Measurements from ENCODE around the gene PSMA6. TPM values are rescaled to one million over a fixed set of nuclear protein-coding genes. Genes with fewer than 3 reads are reported as not detected.
A peak's percentile ranks its signal among the peaks of the same experiment; 100 is the strongest.
"Not testable (repeated sequence)": the region's sequence is repeated elsewhere in the genome, so short reads cannot be mapped to it uniquely, and the experiment has no call there.

PSMA6 gene
- total RNA-seq, 4 donors from 2014 or later = 95.6 to 244 (median 169) TPM

DNA sequence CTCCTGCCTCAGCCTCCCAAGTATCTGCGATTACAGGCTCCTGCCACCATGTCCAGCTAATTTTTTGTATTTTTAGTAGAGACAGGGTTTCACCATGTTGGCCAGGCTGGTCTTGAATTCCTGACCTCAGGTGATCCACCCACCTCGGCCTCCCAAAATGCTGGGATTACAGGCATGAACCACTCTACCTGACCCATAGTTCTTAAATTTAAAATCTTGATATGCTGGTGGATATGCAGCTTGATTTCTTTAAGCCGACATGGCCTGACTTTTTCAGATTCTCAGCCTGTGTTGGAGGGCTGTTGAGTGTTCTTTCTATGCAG is 44.0 kb downstream of the PSMA6 start:
- 48 to 60% methylated on average over 3 of the region's 3 CpGs for WGBS, 2 donors
- intact Hi-C loops (cut with DNase I) = loop anchor here (2.0 to 5.0 kb wide), 2 partner anchors 37 to 66 kb away; partner anchors contain the start of gene NFKBIA

DNA sequence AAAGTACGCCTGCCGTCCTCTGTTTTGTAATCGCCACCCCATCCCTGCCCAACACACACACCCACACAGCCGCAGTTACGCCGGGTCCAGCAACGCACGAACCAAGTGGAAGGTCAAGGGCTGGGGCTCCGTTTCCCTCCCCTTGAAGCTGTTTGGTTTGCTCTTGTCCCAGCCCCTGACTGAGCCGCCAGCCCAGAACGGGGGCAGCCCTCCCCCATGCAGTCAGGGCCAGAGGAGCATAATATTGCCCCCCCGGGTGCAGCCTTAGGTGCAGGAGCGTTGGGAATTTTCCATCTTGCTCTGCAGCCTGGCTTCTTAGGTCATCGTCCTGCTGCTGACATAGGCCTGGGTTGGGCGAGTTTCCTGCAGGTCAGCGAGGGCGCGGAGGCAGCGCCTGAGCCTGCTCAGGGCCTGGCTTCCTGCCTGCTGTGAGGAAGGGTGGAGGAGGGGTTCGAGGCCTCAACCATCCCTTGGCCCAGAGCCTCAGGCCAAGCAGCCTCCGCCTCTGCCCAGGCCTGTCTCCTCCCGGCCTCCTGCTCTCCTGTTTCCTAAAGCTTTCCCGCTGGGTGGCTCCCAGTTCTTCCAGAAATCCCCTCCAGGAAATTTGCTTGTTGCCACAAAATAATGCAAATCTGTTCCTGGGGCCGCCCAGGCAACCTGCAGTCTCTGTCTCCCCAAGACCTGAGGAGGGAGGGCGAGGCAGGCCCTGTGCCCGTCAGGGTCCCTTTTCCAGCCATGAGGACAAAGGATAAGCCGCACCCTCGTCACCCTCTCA is 44.5 kb downstream of the PSMA6 start:
- peak overlapping the region in 2 of 4 donors; percentile 6 to 26 for H3K4me3 ChIP-seq
- DNase-seq = peak; percentile 56
- intact Hi-C loops (cut with DNase I) = loop anchor here (2.0 to 5.0 kb wide), 2 partner anchors 36 to 66 kb away; partner anchors contain the start of gene NFKBIA
- H3K27me3 ChIP-seq = no peaks in the 10 kb centered on the region
- WGBS, 2 donors = 16 to 19% methylated on average over 11 to 22 of the region's 28 CpGs
- peaks cover 91 to 100% (median 94%) of the 10 kb centered on the region in 3 donors for H3K4me1 ChIP-seq
- peak in 2 of 4 donors; percentile 2 to 37 for TF ChIP-seq POLR2A (IDR thresholded peaks at IDR 0.05)
- TF ChIP-seq, protein P1, sequence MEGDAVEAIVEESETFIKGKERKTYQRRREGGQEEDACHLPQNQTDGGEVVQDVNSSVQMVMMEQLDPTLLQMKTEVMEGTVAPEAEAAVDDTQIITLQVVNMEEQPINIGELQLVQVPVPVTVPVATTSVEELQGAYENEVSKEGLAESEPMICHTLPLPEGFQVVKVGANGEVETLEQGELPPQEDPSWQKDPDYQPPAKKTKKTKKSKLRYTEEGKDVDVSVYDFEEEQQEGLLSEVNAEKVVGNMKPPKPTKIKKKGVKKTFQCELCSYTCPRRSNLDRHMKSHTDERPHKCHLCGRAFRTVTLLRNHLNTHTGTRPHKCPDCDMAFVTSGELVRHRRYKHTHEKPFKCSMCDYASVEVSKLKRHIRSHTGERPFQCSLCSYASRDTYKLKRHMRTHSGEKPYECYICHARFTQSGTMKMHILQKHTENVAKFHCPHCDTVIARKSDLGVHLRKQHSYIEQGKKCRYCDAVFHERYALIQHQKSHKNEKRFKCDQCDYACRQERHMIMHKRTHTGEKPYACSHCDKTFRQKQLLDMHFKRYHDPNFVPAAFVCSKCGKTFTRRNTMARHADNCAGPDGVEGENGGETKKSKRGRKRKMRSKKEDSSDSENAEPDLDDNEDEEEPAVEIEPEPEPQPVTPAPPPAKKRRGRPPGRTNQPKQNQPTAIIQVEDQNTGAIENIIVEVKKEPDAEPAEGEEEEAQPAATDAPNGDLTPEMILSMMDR (IDR thresholded peaks at IDR 0.05) = peak in 2 of 6 experiments; percentile 9
- H3K36me3 ChIP-seq = no peaks in the 10 kb centered on the region
- H3K27ac ChIP-seq = peak overlapping the region; percentile 84 to 94 (median 90)
- H3K9me3 ChIP-seq = no peaks in the 10 kb centered on the region

More for the DNA sequence above, 44.0 kb downstream of the PSMA6 start:
- Histone ChIP-seq H3K4me1 (peaks cover 89 to 100% (median 92%) of the 10 kb centered on the region in 3 donors), H3K27ac (peak overlapping the region; percentile 84 to 94 (median 90)), H3K4me3 (peak overlapping the region in 2 of 4 donors; percentile 6 to 26)
- not testable (repeated sequence) for H3K27me3 ChIP-seq, H3K9me3 ChIP-seq, H3K36me3 ChIP-seq, DNase-seq
- peak in 1 of 4 donors; percentile 11 for TF ChIP-seq POLR2A (IDR thresholded peaks at IDR 0.05)
- TF ChIP-seq, protein P1 (IDR thresholded peaks at IDR 0.05) = peak in 1 of 6 experiments; percentile 1

DNA sequence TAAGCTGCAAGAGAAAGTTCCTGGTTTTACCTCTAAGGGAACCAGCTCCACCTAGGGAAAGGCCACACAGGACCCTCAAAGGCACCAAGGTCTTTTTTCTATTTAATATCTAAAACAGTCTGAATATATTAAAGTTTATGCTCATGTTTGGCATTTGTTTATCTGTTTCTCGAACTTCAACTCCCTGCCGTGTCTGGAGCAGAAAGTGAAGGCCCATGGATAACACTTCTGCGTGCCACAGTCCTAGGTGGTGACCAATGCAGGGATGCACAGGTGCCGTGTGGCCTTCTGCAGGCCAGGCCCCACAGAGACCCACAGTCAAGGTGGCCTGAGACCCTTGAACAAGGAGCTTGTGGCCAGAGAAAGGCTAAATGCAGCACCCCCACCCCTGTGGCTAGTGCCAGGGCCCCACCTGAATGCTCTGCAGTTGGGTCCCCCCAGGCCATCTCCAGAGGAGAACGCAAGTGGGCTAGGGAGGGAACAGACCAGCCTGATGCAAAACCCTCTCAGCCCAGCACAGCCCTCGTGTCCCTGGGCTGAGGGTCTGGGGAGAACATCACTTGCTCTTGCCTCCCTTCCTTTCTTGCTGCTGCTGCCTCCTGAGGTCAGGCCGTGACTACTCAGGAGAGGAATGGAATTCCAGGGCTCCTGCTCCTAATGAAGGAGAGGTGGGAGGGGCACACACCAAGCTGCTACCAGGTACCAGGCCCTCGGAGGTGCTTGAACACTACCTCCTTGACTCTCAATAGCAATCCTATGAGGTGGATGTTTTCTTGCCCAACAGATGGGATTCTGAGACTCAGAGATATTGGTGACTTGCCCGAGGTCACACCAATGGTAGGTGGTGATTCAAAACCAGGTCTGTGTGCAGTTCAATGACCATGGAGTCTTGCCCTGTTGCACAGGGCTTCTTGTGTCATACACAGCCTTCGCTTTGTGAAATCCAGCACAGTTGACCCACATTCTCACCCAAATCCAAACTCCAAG is 45.4 kb downstream of the PSMA6 start:
- Histone ChIP-seq H3K36me3 (no peaks in the 10 kb centered on the region), H3K4me3 (peak overlapping the region in 1 of 4 donors; percentile 6), H3K27me3 (no peaks in the 10 kb centered on the region), H3K9me3 (no peaks in the 10 kb centered on the region), H3K4me1 (peaks cover 94 to 100% (median 95%) of the 10 kb centered on the region in 3 donors), H3K27ac (peak overlapping the region; percentile 84 to 94 (median 90))
- intact Hi-C loops (cut with DNase I) = loop anchor here (2.0 to 5.0 kb wide), 2 partner anchors 35 to 65 kb away; partner anchors contain the start of gene NFKBIA
- DNase-seq = no peak
- WGBS, 2 donors = 67 to 73% methylated on average over 8 to 10 of the region's 10 CpGs
- TF ChIP-seq, protein P1 (IDR thresholded peaks at IDR 0.05) = peak in 1 of 6 experiments; percentile 8
- no peak for TF ChIP-seq POLR2A (IDR thresholded peaks at IDR 0.05)

DNA sequence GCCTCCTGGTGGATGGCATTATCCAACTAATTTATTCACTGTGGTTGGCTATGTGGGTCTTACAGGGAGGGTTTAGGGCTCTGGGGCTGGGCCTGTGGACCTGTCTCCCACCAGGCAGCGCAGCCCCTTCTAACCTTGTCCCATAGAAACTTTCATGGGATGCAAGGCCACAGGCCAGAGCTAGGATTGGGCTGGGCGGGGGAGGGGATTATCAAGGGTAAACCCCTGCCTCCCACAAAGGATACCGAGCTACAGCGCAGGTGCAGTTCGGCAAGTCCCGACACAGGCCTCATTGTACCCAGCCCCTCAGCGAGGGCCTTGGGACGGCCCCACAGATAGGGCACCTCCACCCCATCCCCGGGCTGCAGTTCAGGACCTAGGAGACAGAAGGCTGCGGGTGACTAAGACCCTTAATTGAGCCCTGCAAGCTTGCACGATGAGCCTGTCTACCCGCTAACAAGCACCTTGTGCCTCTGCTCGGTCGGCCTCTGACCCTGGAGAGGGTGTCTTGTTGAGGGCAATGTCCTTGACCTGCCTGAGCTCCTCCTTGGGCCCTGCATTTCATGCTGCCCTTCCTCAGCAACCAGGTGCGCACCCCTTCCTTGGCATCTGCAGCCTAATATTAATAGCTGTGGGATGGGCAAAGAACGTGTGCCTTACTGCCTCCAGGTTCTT is 46.7 kb downstream of the PSMA6 start:
- intact Hi-C loops (cut with DNase I) = loop anchor here (5.0 kb wide), 1 partner anchor 63 kb away; the partner anchor contains the start of gene NFKBIA
- WGBS, 2 donors = 74 to 88% methylated on average over 10 to 11 of the region's 16 CpGs

More for the DNA sequence above, 46.7 kb downstream of the PSMA6 start:
- Histone ChIP-seq H3K4me1 (peaks cover 86 to 100% (median 91%) of the 10 kb centered on the region in 3 donors), H3K27me3 (no peaks in the 10 kb centered on the region), H3K4me3 (no peak overlapping the region), H3K27ac (peak overlapping the region in 3 of 4 donors; percentile 81 to 94 (median 91)), H3K36me3 (no peaks in the 10 kb centered on the region), H3K9me3 (no peaks in the 10 kb centered on the region)
- DNase-seq = no peak
- TF ChIP-seq, protein P1 (IDR thresholded peaks at IDR 0.05) = no peak
- TF ChIP-seq POLR2A (IDR thresholded peaks at IDR 0.05) = no peak
